H1 (cell line): ENCODE data around the gene PTPRD. TPM values are rescaled to one million over a fixed set of nuclear protein-coding genes. Genes with fewer than 3 reads are reported as not detected.

Source experiments
- CTCF ChIA-PET: fragments of 300-600 bp; sonication (Branson Sonifier 250); formaldehyde crosslinking; loops from one replicate; lab custom pipeline; 2021; ENCODE audit not compliant: partially characterized antibody; lab: Charles Lee
- POLR2A ChIA-PET: fragments of 300-600 bp; sonication (Branson Sonifier 250); formaldehyde crosslinking; loops from one replicate; lab custom pipeline; 2021; ENCODE audit warnings: inconsistent platforms; ENCODE audit not compliant: partially characterized antibody; lab: Charles Lee
- DNase-seq, 2 experiments: peaks; one replicate each; pipeline versions ENCODE4 v3.0.0 to v3.0.0-alpha.2; 2010 to 2022; ENCODE audit warnings: low spot score in 2 of 2, low read depth in 1 of 2, mixed read lengths in 1 of 2
- FAIRE-seq: peaks from 2 replicates; lab custom pipeline; 2011; peaks lifted over from hg19 to GRCh38; lab: Jason Lieb, UNC
- H2AFZ ChIP-seq: 2 replicates; pipeline ENCODE4 v1.8.1; 2012; ENCODE audit warnings: low read length, inconsistent platforms
- H2AK5ac ChIP-seq: 2 replicates; pipeline ENCODE4 v1.6.1; 2013; ENCODE audit warnings: low read depth, low read length
- H2BK120ac ChIP-seq: replicated peaks from 2 replicates; pipeline ENCODE3; 2013; ENCODE audit warnings: low read depth, low read length, inconsistent platforms
- H2BK12ac ChIP-seq: 2 replicates; pipeline ENCODE4 v1.6.1; 2013; ENCODE audit warnings: low read depth, low read length
- H2BK15ac ChIP-seq: 2 replicates; pipeline ENCODE4 v1.6.1; 2013; ENCODE audit warnings: low read length
- H2BK20ac ChIP-seq: 2 replicates; pipeline ENCODE4 v1.6.1; 2013; ENCODE audit warnings: low read length
- H2BK5ac ChIP-seq: 2 replicates; pipeline ENCODE4 v1.6.1; 2013; ENCODE audit warnings: low read depth, low read length
- H3K14ac ChIP-seq: 2 replicates; pipeline ENCODE4 v1.6.1; 2013; ENCODE audit warnings: inconsistent platforms; ENCODE audit not compliant: insufficient read length
- H3K18ac ChIP-seq: 2 replicates; pipeline ENCODE4 v1.6.1; 2013; ENCODE audit warnings: low read length; ENCODE audit errors: extremely low read depth
- H3K23ac ChIP-seq: 2 replicates; pipeline ENCODE4 v1.6.1; 2013; ENCODE audit warnings: inconsistent platforms; ENCODE audit not compliant: insufficient read length
- H3K23me2 ChIP-seq: 2 replicates; pipeline ENCODE4 v1.6.1; 2013; ENCODE audit warnings: low read depth, low read length
- H3K27ac ChIP-seq: 2 replicates; pipeline ENCODE4 v1.6.1; 2011; ENCODE audit warnings: low read depth, low read length, inconsistent platforms
- H3K27me3 ChIP-seq, 4 experiments: replicated peaks in 1 of 4; 1 replicate in 1 of 4; 2 replicates in 3 of 4; pipeline versions ENCODE4 v1.6.1 to v1.8.1; 2011 to 2013; ENCODE audit warnings: low read length in 3 of 4, mild to moderate bottlenecking in 3 of 4, inconsistent platforms in 2 of 4, mixed read lengths in 2 of 4, moderate library complexity in 1 of 4; ENCODE audit not compliant: control insufficient read depth in 3 of 4, insufficient read depth in 3 of 4; ENCODE audit errors: extremely low read depth in 1 of 4
- H3K36me3 ChIP-seq, 4 experiments: 2 replicates each; pipeline versions ENCODE4 v1.6.1 to v1.8.1; 2011 to 2013; ENCODE audit warnings: mild to moderate bottlenecking in 4 of 4, low read length in 3 of 4, moderate library complexity in 2 of 4, control low read depth in 1 of 4, inconsistent platforms in 1 of 4; ENCODE audit not compliant: insufficient read depth in 4 of 4, control insufficient read depth in 2 of 4
- H3K4ac ChIP-seq: replicated peaks from 2 replicates; pipeline ENCODE3; 2013; ENCODE audit warnings: low read length, low read depth, mixed read lengths, inconsistent platforms; ENCODE audit not compliant: insufficient read length
- H3K4me1 ChIP-seq, 4 experiments: replicated peaks in 1 of 4; 1 replicate in 1 of 4; 2 replicates in 3 of 4; pipeline versions ENCODE4 v1.6.1 to v1.8.1; 2011 to 2013; ENCODE audit warnings: low read length in 3 of 4, inconsistent platforms in 2 of 4, mixed read lengths in 1 of 4; ENCODE audit not compliant: insufficient read depth in 4 of 4, control insufficient read depth in 3 of 4
- H3K4me2 ChIP-seq, 2 experiments: 2 replicates each; pipeline versions ENCODE4 v1.6.1 to v1.8.1; 2011 to 2013; ENCODE audit warnings: low read depth in 2 of 2, low read length in 2 of 2, control low read depth in 1 of 2, inconsistent platforms in 1 of 2, mild to moderate bottlenecking in 1 of 2; ENCODE audit not compliant: insufficient read depth in 1 of 2
- H3K4me3 ChIP-seq, 4 experiments: fragments of 200-600, 300-600 bp in 1 of 4; sonication (generic), shearing (Covaris generic), sonication (Bioruptor Twin) in 1 of 4; 2 replicates each; pipeline versions ENCODE4 v1.5.1 to v1.8.1; 2011 to 2016; ENCODE audit warnings: low read length in 4 of 4, low read depth in 3 of 4, control low read depth in 2 of 4, inconsistent platforms in 2 of 4, mild to moderate bottlenecking in 2 of 4, mixed read lengths in 1 of 4, moderate library complexity in 1 of 4; ENCODE audit not compliant: insufficient read depth in 2 of 4; ENCODE audit errors: extremely low read depth in 1 of 4
- H3K56ac ChIP-seq: replicated peaks from 2 replicates; pipeline ENCODE3; 2013; ENCODE audit warnings: low read depth, mild to moderate bottlenecking, mixed read lengths, low read length, inconsistent platforms; ENCODE audit not compliant: insufficient read length
- H3K79me1 ChIP-seq: 2 replicates; pipeline ENCODE4 v1.6.1; 2013; ENCODE audit warnings: low read depth, low read length, control low read depth
- H3K79me2 ChIP-seq, 2 experiments: 2 replicates each; pipeline versions ENCODE4 v1.6.1 to v1.8.1; 2012 to 2013; ENCODE audit warnings: low read length in 2 of 2, mild to moderate bottlenecking in 2 of 2, inconsistent platforms in 1 of 2; ENCODE audit not compliant: insufficient read depth in 2 of 2, control insufficient read depth in 1 of 2
- H3K9ac ChIP-seq, 4 experiments: replicated peaks in 1 of 4; 1 replicate in 1 of 4; 2 replicates in 3 of 4; pipeline versions ENCODE4 v1.6.1 to v1.8.1; 2011 to 2013; ENCODE audit warnings: low read depth in 3 of 4, low read length in 3 of 4, control low read depth in 2 of 4, mild to moderate bottlenecking in 2 of 4, moderate library complexity in 2 of 4, inconsistent platforms in 1 of 4; ENCODE audit errors: extremely low read depth in 1 of 4
- H3K9me3 ChIP-seq, 2 experiments: 2 replicates each; pipeline versions ENCODE4 v1.6.1 to v1.8.1; 2012 to 2013; ENCODE audit warnings: mild to moderate bottlenecking in 2 of 2, moderate library complexity in 2 of 2, control low read depth in 1 of 2, inconsistent platforms in 1 of 2, low read depth in 1 of 2, low read length in 1 of 2, mixed read lengths in 1 of 2; ENCODE audit not compliant: insufficient read depth in 2 of 2
- H4K20me1 ChIP-seq, 2 experiments: replicated peaks in 1 of 2; 2 replicates each; pipeline versions ENCODE3 to v1.8.1; 2011 to 2013; ENCODE audit warnings: inconsistent platforms in 2 of 2, low read length in 2 of 2, mild to moderate bottlenecking in 1 of 2; ENCODE audit not compliant: insufficient read depth in 2 of 2, control insufficient read depth in 1 of 2
- H4K5ac ChIP-seq: 2 replicates; pipeline ENCODE4 v1.6.1; 2013; ENCODE audit warnings: low read length, low read depth, mixed read lengths, inconsistent platforms; ENCODE audit not compliant: insufficient read length
- H4K8ac ChIP-seq: 2 replicates; pipeline ENCODE4 v1.8.0; 2013; ENCODE audit warnings: mild to moderate bottlenecking, moderate library complexity, low read length, inconsistent platforms; ENCODE audit not compliant: insufficient read depth; ENCODE audit errors: extremely low read depth
- H4K91ac ChIP-seq: replicated peaks from 2 replicates; pipeline ENCODE3; 2013; ENCODE audit warnings: low read length, mixed read lengths, inconsistent platforms; ENCODE audit not compliant: insufficient read length
- GABPA ChIP-seq: IDR thresholded peaks from 2 replicates; pipeline ENCODE4 v1.6.1; 2011; ENCODE audit warnings: mild to moderate bottlenecking, low read length, moderate library complexity, borderline replicate concordance; ENCODE audit not compliant: insufficient read depth
- MAFK ChIP-seq: IDR thresholded peaks from 2 replicates; pipeline ENCODE4 v1.6.1; 2012; ENCODE audit warnings: low read depth, mild to moderate bottlenecking, improper control_type of control experiment, low read length
- SP4 ChIP-seq: IDR thresholded peaks from 2 replicates; pipeline ENCODE4 v1.6.1; 2012; ENCODE audit warnings: low read length, inconsistent platforms
- SUZ12 ChIP-seq: fragments of 200-600 bp; sonication (generic); IDR thresholded peaks from 2 replicates; pipeline ENCODE4 v1.6.1; 2012; ENCODE audit warnings: mild to moderate bottlenecking, inconsistent platforms, low read length, moderate library complexity, mixed read lengths
- WGBS, 2 experiments: shearing (Covaris generic) in 1 of 2; methylation state at CpG; one replicate each; pipeline versions ENCODE4 v1.1.6 to v1.1.7; 2013 to 2015; ENCODE audit warnings: low lambda C conversion rate in 2 of 2, mixed read lengths in 2 of 2, inconsistent platforms in 1 of 2, low coverage in 1 of 2, missing lambda C conversion rate in 1 of 2; ENCODE audit not compliant: insufficient replicate concordance in 2 of 2, insufficient coverage in 1 of 2, insufficient read length in 1 of 2; ENCODE audit errors: extremely low coverage in 1 of 2, missing lambda C conversion rate in 1 of 2; 5-methylcytosine and 5-hydroxymethylcytosine counted together
- polyA plus RNA-seq, 7 experiments: library from polyadenylated mRNA; depleted of rRNA in 3 of 7; stranded (reverse) in 5 of 7; unstranded in 2 of 7; fragments of >200 nt in 5 of 7; fragments of 200-250 nt in 2 of 7; gene quantifications; 1 replicate in 5 of 7; 2 replicates in 1 of 7; 4 replicates in 1 of 7; pipeline versions ENCODE4 v1.2.1 to v1.2.3, GENCODE V29; 2011 to 2013; ENCODE audit warnings: missing spikeins in 2 of 7, mixed read lengths in 2 of 7
- total RNA-seq: library from RNA; stranded (reverse); fragmentation: NEBNext Ultra II Directional; extraction: Animal tissue kit (Norgen Biotek cat#: 25700); gene quantifications from 2 replicates; pipeline ENCODE4 v1.2.1, GENCODE V29; 2021

PTPRD gene
- total and polyA plus RNA-seq, 2 of the 8 experiments (the other 6 are each of a cell fraction or from before 2014, with no cell fraction given): 17.2 to 77.0 TPM

DNA sequence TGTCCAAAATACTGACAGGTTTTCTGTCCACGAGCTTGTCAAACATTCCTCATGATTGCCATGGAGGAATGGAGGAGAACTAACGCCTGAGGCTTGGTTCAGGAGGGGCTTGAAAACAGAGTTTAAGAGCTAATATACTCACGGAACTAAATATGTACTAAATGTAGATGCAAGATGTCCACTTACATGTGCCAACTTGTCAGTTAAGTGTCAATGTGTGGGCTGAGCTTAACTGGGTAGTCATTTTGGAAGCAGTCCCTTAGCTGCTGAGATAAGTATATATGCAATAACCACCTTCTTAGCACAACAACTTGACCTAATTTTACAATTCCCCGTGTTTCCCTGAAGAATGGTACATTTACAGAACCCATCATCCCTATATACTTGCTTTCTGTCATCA lies 176.0 kb downstream of the PTPRD start:
- no peaks in the 10 kb centered on the region for H3K9me3 ChIP-seq
- H4K91ac ChIP-seq: no peak overlapping the region
- no peaks in the 10 kb centered on the region for H3K36me3 ChIP-seq
- no peak overlapping the region for H3K27ac ChIP-seq
- no peak overlapping the region for H2BK12ac ChIP-seq
- H4K8ac ChIP-seq: no peak overlapping the region
- H3K79me2 ChIP-seq: no peaks in the 10 kb centered on the region
- H3K14ac ChIP-seq: no peak overlapping the region
- no peak overlapping the region for H3K56ac ChIP-seq
- 84% methylated on average over 4 of the region's 4 CpGs; no CpG with 5 or more reads in 1 of the 2 experiments for WGBS, 2 experiments
- H3K23ac ChIP-seq: no peak overlapping the region
- no peak overlapping the region for H3K4ac ChIP-seq
- no peak overlapping the region for H3K4me3 ChIP-seq
- peaks cover 0 to 4% (median 1%) of the 10 kb centered on the region in 4 experiments; a peak in 2 of 7 replicates for H3K4me1 ChIP-seq
- no peak overlapping the region for H3K18ac ChIP-seq
- H4K20me1 ChIP-seq: no peaks in the 10 kb centered on the region
- no peak overlapping the region for H2BK120ac ChIP-seq
- ChIA-PET CTCF (interaction anchor here (0.9 kb wide), 1 partner anchor 10 kb away, joined by 4 read pairs; no protein-coding TSS in a partner anchor), POLR2A (no interaction called here)
- FAIRE-seq (no peak), DNase-seq (no peak)
- H3K79me1 ChIP-seq: no peaks in the 10 kb centered on the region
- no peaks in the 10 kb centered on the region for H3K27me3 ChIP-seq
- no peak overlapping the region; the same call in 1 of the 2 replicates for H2BK15ac ChIP-seq
- no peaks in the 10 kb centered on the region for H3K23me2 ChIP-seq
- no peak overlapping the region for H2AK5ac ChIP-seq
- no peak overlapping the region for H2BK20ac ChIP-seq
- H2BK5ac ChIP-seq: no peak overlapping the region
- no peak overlapping the region for H3K9ac ChIP-seq
- H4K5ac ChIP-seq: no peak overlapping the region
- no peak overlapping the region for H2AFZ ChIP-seq
- no peak overlapping the region for H3K4me2 ChIP-seq
- TF ChIP-seq MAFK (no peak), SP4 (no peak), GABPA (no peak), SUZ12 (no peak)
